ENCODE results near the gene ZRANB3. TPM values are rescaled to one million over a fixed set of nuclear protein-coding genes. Genes with fewer than 3 reads are reported as not detected.

The ZRANB3 gene
- total and polyA plus RNA-seq, 2 donors (not counting 1 experiment from before 2014, with no cell fraction given): 4.8 to 7.4 TPM

- Histone ChIP-seq H3K36me3 (ENCODE audit: control insufficient read depth, insufficient read depth, low read length) (no peaks in the 10 kb centered on the region), H3K79me2 (ENCODE audit: control insufficient read depth, insufficient read depth, low read length) (no peaks in the 10 kb centered on the region), H3K9ac (ENCODE audit: insufficient read depth, low read length) (no peak overlapping the region), H3K27me3 (ENCODE audit: control insufficient read depth, insufficient read depth, low read length) (no peaks in the 10 kb centered on the region), H4K20me1 (ENCODE audit: control insufficient read depth, extremely low read depth, insufficient read depth, low read length) (no peaks in the 10 kb centered on the region), H3K9me3 (ENCODE audit: control insufficient read depth, insufficient read depth, low read depth, low read length) (no peaks in the 10 kb centered on the region), H3K27ac (ENCODE audit: insufficient read depth, low read length) (no peak overlapping the region), H3K4me2 (ENCODE audit: extremely low read depth, insufficient read depth, low read length) (no peak overlapping the region), H3K4me1 (ENCODE audit: control insufficient read depth, extremely low read depth, insufficient read depth, low read length) (no peaks in the 10 kb centered on the region), H3K4me3 (replicated peaks in 1 of 4; ENCODE audit: control extremely low read depth in 1 of 4, insufficient read depth in 1 of 4, low read depth in 3 of 4, low read length in 4 of 4) (no peak overlapping the region), H2AFZ (ENCODE audit: low read length) (no peak overlapping the region)
- DNase-seq (ENCODE audit: low read depth in 2 of 2): peak; percentile 40 to 49
- TF ChIP-seq EZH2 (IDR thresholded peaks at IDR 0.05; ENCODE audit: low read length, missing control alignments) (no peak), CTCF (conservative IDR thresholded peaks at IDR 0.05 in 1 of 2, IDR thresholded peaks at IDR 0.05 in 1 of 2; ENCODE audit: low read depth in 1 of 2, low read length in 2 of 2) (no peak)
Measured at GRCh38 chr2:135149251-135149650, 381.8 kb downstream of the ZRANB3 start.

DNA sequence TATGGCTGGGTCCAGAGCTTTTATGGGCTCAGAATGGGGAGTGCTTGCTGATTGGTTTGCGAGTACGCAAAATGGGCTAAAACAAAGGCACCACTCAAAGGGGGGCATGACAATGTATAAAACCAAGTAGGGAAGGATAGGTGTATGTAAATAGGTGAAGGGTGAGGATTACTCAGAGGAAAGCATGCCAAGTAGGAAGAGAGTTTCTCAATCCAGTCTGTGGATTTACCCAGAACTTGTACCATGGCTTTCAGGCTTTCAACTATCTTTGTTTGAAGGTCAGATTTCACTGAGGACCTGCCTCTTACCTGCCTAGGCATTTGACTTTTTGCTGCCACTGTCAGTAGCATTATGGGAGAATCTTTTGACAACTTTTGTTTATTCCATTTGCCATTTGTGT, 386.7 kb downstream of the ZRANB3 start:
- Histone ChIP-seq H3K36me3 (ENCODE audit: control insufficient read depth, insufficient read depth, low read length) (peaks cover 3% of the 10 kb centered on the region), H3K79me2 (ENCODE audit: control insufficient read depth, insufficient read depth, low read length) (no peaks in the 10 kb centered on the region), H3K9ac (ENCODE audit: insufficient read depth, low read length) (no peak overlapping the region), H3K9me3 (ENCODE audit: control insufficient read depth, insufficient read depth, low read depth, low read length) (no peaks in the 10 kb centered on the region), H4K20me1 (ENCODE audit: control insufficient read depth, extremely low read depth, insufficient read depth, low read length) (no peaks in the 10 kb centered on the region), H3K4me3 (replicated peaks in 1 of 4; ENCODE audit: control extremely low read depth in 1 of 4, insufficient read depth in 1 of 4, low read depth in 3 of 4, low read length in 4 of 4) (no peak overlapping the region), H3K4me1 (ENCODE audit: control insufficient read depth, extremely low read depth, insufficient read depth, low read length) (no peaks in the 10 kb centered on the region), H3K27me3 (ENCODE audit: control insufficient read depth, insufficient read depth, low read length) (no peaks in the 10 kb centered on the region), H2AFZ (ENCODE audit: low read length) (no peak overlapping the region), H3K27ac (ENCODE audit: insufficient read depth, low read length) (no peak overlapping the region), H3K4me2 (ENCODE audit: extremely low read depth, insufficient read depth, low read length) (no peak overlapping the region)
- no peak for TF ChIP-seq CTCF (conservative IDR thresholded peaks at IDR 0.05 in 1 of 2, IDR thresholded peaks at IDR 0.05 in 1 of 2; ENCODE audit: low read depth in 1 of 2, low read length in 2 of 2)
- no peak for TF ChIP-seq EZH2 (IDR thresholded peaks at IDR 0.05; ENCODE audit: low read length, missing control alignments)
- DNase-seq (ENCODE audit: low read depth in 2 of 2): peak in 1 of 2 donors; percentile 16

DNA sequence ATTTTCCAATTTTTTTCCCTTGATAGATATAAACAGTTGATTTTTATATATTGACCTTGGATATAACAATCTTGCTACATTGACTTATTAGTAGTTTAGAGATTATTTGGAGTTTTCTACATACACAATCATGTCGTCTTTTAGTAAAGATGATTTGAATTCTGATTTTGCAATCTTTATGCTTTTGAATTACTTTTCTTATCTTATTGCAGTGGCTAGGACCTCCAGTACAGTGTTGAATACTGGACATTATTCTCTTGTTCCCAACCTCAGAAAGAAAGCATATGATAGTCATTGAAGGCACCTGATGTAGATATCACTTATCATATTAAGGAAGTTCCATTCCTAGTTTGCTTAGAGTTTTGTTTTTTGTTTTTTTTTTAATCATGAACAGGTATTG, 388.7 kb downstream of the ZRANB3 start:
- Histone ChIP-seq H4K20me1 (ENCODE audit: control insufficient read depth, extremely low read depth, insufficient read depth, low read length) (no peaks in the 10 kb centered on the region), H3K9me3 (ENCODE audit: control insufficient read depth, insufficient read depth, low read depth, low read length) (no peaks in the 10 kb centered on the region), H3K27ac (ENCODE audit: insufficient read depth, low read length) (no peak overlapping the region), H3K4me1 (ENCODE audit: control insufficient read depth, extremely low read depth, insufficient read depth, low read length) (no peaks in the 10 kb centered on the region), H3K79me2 (ENCODE audit: control insufficient read depth, insufficient read depth, low read length) (no peaks in the 10 kb centered on the region), H3K27me3 (ENCODE audit: control insufficient read depth, insufficient read depth, low read length) (no peaks in the 10 kb centered on the region), H3K36me3 (ENCODE audit: control insufficient read depth, insufficient read depth, low read length) (peaks cover 3% of the 10 kb centered on the region), H3K9ac (ENCODE audit: insufficient read depth, low read length) (no peak overlapping the region), H3K4me2 (ENCODE audit: extremely low read depth, insufficient read depth, low read length) (no peak overlapping the region), H3K4me3 (replicated peaks in 1 of 4; ENCODE audit: control extremely low read depth in 1 of 4, insufficient read depth in 1 of 4, low read depth in 3 of 4, low read length in 4 of 4) (no peak overlapping the region), H2AFZ (ENCODE audit: low read length) (no peak overlapping the region)
- no peak for TF ChIP-seq CTCF (conservative IDR thresholded peaks at IDR 0.05 in 1 of 2, IDR thresholded peaks at IDR 0.05 in 1 of 2; ENCODE audit: low read depth in 1 of 2, low read length in 2 of 2)
- no peak for TF ChIP-seq EZH2 (IDR thresholded peaks at IDR 0.05; ENCODE audit: low read length, missing control alignments)
- no peak for DNase-seq (ENCODE audit: low read depth in 2 of 2)
